ENCODE data around the gene GAL3ST2.

Gene GAL3ST2

DNA sequence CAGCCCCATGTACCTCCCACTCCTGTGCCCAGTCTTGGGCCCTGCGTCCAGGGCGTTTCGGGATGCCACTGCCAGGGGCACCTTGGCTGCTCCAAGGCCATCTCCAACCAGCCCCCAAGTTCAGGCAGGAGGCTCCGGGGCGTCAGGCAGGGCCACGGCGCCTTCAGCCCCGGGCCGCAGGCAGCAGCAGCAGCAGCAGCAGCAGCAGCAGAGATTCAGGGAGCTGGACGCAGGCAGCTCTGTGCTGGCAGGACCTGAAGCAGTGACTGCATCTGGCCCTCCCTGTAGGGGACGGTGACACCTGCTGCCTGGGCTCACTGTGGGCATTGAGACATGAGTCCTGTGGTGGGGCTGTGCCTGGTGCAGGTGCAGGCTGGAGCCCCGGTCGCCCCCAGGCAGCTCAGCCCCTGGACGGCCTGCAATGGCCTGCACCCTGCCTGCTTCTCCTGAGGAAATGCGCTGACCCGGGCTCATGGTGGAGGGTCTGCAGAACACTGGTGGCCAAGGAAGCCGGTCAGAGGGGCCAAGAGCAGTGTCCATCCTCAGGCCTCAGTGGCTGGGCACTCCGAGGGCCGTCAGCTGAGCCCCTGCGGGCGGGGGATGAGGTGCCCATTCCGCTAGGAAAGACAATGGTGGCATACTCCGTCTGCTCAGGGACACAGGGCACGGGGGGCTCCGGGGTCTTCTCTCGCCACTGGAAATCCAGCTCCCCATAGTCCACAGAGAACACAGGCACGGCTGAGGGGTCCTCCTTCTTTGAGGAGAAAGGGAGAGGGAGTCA, 74.1 kb downstream of the GAL3ST2 start:
- TF ChIP-seq, protein P1, sequence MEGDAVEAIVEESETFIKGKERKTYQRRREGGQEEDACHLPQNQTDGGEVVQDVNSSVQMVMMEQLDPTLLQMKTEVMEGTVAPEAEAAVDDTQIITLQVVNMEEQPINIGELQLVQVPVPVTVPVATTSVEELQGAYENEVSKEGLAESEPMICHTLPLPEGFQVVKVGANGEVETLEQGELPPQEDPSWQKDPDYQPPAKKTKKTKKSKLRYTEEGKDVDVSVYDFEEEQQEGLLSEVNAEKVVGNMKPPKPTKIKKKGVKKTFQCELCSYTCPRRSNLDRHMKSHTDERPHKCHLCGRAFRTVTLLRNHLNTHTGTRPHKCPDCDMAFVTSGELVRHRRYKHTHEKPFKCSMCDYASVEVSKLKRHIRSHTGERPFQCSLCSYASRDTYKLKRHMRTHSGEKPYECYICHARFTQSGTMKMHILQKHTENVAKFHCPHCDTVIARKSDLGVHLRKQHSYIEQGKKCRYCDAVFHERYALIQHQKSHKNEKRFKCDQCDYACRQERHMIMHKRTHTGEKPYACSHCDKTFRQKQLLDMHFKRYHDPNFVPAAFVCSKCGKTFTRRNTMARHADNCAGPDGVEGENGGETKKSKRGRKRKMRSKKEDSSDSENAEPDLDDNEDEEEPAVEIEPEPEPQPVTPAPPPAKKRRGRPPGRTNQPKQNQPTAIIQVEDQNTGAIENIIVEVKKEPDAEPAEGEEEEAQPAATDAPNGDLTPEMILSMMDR (IDR thresholded peaks at IDR 0.05; ENCODE audit: borderline replicate concordance, insufficient read depth, low read depth, low read length), result no peak
- no peak overlapping the region for H3K4me3 ChIP-seq (ENCODE audit: low read depth, low read length)

DNA sequence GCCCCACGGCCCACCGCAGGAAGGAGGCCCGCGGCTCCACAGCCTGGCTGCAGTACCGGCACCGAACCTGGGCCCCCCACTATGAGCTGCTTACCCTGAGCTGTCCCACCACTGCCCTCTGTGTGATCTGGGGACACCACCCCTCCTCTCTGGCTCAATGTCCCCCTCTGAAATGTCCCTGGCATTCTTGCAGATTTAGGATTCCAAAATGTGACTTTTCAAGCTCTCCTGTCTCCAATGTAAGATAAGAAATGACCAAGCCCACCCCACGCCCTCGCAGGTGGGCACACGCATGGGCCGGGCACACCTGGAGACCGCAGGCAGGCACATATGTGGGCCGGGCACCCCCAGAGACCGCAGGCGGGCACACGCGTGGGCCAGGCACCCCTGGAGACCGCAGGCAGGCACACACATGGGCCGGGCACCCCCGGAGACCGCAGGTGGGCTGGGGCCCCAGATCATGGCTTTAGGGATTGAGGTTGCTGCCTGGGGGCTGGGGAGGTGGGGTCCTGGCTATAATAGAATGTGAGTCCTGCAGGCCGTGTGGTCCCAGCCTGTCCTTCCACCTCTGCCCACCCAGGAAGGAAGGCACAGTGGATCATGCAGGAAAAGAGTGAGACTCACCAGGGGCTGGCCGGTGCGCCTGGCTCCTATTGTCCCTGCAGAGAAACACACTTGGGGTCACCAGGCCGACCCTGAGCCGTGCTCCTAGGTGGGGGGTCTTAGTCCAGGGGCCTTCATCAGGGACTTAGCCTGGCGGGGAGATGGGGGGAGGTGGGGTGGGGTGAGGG, 74.9 kb downstream of the GAL3ST2 start:
- TF ChIP-seq, protein P1 (IDR thresholded peaks at IDR 0.05; ENCODE audit: borderline replicate concordance, insufficient read depth, low read depth, low read length), result no peak

DNA sequence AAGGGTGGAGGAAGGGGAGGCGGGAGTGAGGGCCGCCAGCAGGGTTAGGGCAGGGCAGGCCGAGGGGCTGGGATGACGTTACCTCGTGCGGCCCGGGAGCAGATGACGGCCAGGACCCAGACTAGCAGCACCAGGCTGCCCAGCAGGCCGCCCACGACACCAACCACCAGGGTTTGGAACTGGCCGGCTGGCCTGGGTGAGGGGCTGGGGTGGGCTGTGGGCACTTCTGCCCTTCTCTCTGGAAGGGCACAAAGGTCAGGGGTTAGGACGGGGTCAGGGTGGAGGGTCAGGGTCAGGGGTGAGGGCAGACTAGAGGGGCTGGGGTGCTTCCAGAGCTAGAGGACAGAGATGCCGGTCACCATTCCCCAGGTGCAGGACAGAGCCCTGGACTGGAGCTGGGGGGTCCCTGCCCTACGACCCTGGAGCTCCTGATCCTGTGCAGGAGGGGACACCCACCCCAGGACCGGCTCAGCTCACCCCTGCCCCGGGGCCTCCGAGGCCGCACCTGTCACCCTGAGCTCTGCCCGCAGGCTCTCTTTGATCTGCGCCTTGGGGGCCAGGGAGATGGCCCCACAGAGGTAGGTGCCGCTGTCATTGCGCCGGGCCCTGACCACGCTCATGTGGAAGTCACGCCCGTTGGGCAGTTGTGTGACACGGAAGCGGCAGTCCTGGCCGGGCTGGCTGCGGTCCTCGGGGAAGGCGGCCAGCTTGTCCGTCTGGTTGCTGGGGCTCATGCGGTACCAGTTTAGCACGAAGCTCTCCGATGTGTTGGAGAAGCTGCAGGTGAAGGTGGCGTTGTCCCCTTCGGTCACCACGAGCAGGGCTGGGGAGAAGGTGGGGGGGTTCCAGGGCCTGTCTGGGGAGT, 75.7 kb downstream of the GAL3ST2 start:
- no peak overlapping the region for H3K4me3 ChIP-seq (ENCODE audit: low read depth, low read length)
- TF ChIP-seq, protein P1 (IDR thresholded peaks at IDR 0.05; ENCODE audit: borderline replicate concordance, insufficient read depth, low read depth, low read length), result no peak

More for the DNA sequence above, 74.9 kb downstream of the GAL3ST2 start:
- H3K4me3 ChIP-seq (ENCODE audit: low read depth, low read length), result no peak overlapping the region

DNA sequence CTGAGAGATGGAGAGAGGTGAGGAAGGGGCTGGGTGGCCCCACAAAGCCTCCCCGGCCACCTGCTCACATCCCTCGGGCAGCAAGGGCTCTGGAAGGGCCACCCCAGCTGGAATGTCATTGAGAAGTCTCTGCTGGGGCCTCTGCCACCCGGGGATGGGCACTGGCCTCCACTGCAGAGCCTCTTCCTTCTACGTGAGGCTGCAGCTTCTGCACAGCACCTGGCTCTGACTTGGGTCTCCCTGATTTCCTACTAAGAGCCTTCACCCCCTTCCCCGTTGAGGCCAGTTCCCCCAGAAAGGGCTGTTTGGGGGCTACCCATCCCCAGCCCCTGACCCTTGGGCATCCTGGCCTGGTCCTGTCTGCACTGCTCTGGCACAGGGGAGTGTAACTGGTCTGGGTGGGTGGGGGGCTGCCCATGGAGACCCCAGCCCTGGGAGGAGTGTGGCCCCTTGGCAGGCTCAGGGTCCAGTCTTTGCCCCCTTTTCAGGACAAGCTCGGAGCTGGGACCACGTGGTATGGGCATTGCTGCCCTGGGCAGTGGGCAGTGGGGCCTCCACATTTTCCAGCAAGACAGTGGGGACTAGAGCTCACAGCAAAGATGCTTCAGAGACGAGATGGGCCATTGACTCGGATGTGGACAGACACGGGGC, 76.5 kb downstream of the GAL3ST2 start:
- H3K4me3 ChIP-seq (ENCODE audit: low read depth, low read length), result no peak overlapping the region
- TF ChIP-seq, protein P1 (IDR thresholded peaks at IDR 0.05; ENCODE audit: borderline replicate concordance, insufficient read depth, low read depth, low read length), result no peak
